ENCODE measurements around the gene HSD17B8.

Gene HSD17B8

DNA sequence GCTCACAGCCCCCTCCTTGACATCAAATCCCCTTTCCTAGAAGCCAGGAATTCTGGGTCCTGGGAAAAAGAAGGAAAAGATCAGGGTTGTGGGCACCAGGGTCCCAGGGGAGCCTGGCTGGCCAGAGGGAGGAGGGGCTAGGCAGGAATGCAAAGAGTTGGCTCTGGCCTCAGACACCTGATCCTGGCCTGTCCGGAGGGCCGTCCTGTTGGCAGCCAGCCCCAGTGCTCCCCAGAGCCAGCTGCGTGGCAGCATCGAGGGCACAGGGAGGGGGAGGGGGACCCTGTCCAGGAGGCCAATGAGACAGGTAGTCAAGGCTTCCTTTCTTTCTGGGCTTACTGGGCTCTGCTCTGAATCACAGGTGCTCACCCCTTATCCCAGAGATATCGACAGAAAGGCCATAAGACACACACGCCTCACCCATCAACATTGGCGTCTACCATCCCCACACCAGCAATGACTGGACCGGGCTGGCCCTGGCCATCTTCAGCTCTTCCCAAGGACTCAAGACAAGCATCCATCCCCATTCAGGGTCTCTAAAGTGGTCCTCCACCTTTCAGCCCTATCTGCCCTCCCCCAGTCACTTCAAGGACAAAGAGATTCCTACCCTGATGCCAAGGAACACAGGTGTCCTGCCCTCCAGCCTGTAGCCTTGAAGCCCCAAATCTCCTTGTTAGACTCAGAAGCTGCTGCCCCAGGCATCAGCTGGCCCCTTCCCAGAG is 12.9 kb upstream of the HSD17B8 start:
- no peak for DNase-seq (ENCODE audit: low read depth in 2 of 2)

DNA sequence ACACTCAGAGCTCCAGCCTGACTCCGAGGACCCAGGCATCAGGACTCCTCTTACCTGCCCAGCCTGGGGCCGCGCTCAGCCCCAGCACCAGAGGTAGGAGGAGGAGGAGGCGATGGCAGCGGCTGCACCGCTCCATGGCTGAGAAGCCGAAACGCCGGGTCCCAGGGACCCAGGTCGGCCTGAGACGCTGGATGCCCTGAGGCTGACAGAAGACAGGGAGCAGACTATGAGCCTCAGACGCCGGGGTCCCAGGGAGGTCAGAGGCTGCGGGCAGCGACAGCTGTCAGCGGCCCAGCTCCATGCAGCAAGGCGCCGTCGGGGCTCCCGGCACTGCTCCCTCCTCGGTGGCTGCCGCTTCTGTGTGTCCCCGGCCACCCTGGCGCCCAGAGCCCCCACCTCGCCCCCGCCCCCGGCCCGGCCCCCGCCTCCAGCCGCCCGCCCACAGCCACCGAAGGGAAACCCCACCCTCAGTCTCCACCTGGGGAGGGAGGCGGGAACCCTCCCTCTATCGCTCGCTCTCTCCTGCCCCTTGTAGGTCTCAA is 12.3 kb upstream of the HSD17B8 start, which contains the start of gene COL11A2:
COL11A2 (minus strand) TSS at position 363 of the 542 bp plus-strand sequence; CDS start at position 136, 227 bp downstream.
- no peak for DNase-seq (ENCODE audit: low read depth in 2 of 2)

DNA sequence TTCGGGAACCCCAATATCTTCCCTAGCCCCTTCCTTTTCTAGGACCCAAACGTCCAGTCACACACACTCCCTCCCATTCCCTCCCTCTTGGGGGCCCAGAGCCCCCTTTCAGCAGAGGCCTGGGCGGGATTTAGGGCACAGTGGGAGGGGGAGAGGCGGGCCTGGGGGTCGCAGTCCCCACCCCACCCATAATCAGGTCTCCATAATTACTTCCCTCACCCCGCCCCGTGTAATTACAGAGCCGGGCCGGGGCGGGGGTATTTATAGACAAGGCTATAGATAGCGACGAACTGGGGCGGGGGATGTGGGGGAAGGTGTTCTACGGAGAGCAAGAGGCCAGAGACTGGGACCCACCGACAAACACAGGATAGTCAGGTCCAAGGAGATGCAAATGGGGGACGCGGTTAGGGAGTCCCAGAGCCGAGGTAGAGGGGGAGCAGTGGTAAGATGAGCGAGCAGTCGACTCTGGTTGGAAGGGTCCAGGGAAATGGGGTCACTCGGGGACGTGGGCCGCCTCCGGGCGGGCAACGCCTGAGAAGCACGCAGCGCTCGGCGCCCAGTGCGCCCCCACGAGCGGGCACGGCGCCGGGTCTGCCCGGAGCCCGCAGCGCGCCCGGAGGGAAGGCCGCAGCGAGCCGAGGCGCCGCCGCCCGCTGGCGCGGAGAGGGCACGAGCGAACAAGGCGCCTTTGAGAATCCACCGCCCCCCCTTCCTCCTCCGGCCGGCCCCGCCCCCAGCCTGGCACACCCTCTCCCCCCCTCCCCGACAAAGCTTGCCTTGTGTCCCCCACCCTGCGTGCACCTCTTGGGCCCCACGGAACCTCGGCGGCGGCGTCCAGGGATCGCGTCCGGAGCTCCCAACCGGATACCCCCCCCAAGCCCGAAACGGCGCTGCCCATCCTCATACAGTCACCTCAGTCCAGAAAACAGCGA is 11.5 kb upstream of the HSD17B8 start:
- DNase-seq (ENCODE audit: low read depth in 2 of 2), result no peak

DNA sequence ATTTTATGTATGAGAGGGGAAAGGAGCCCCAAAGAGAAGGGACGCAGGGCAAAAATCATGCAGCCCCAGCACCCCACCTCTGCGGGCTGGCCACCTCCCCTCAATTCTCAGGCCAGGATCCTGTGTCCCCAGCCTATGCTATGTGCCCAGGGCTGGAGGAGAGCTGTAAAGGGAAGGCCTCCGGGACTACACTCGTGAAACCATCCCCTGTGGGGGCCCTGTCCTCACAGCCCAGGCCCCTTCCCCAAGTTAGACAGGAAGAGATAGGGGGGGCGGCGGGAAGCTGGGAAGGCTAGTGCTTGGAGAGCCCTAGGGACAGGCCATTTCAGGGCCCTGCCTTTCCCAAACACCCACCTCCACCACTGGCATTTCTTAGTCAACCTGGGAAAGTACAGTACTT is 10.8 kb upstream of the HSD17B8 start:
- DNase-seq (ENCODE audit: low read depth in 2 of 2), result no peak

DNA sequence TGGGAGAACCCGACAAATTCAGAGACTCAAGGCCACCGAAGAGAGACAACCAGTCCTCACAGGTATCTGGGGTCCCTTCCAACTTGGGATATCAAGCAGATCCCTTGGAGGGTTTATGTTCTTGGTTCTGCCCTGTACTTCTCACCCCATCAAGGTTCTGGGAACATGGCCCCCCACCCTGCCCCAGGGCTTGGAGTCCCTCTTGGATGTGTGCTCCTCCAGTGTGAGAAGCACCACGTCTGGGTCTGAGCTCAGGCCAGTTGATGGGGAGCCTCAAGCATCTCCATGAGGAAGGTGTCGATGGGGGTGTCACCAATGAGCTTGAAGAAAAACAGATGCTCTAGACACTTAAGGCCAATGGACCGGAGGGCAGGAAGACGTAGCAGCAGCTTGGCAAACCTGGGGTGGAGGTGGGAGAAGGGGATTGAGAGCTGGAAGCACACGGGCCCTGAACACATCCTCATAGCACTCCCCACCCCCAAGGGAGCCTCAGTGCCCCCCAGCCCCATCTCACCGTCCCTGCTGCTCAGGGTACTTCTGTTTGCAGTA is 9.9 kb upstream of the HSD17B8 start:
- no peak for DNase-seq (ENCODE audit: low read depth in 2 of 2)

DNA sequence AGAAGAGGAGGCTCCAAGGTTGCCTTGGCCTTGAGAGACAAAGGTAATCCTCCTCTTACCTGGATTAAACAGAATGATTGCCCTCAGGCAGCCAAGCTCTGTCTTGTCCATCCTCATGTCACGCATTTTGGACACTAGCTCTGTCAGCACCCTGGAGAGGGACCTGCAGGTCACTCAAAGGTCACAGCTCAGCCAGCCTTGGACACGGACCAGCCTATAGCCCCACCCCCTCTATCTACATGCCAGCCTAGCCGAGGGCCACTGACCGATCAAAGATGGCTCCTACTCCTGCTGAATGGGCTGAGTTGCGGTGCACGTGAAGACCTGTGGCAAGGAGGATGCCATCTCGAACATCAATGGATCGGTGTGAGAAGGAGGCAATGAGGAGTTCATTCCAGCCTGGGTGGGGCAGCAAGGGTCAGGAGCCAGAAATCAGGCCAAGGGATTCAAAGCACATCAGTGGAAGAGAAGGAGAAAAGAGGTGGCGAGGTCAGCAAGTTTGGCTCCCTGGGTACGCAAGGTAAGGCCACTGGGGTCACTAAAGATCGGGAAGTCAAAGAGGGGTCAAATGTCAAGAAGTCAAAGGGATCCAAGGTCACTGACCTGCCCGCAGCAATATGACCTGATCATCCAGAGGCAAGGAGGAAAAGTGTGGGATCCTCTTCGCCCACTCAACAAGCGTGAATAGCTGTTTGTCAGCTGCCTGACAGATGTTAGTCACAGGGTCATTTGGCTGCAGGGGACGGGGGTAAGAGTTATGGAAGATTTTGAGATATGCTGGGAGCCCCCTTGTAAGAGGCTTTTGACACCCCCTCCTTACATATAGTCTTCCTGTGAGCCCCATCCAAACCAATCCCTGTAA is 8.9 kb upstream of the HSD17B8 start:
- DNase-seq (ENCODE audit: low read depth in 2 of 2), result no peak

DNA sequence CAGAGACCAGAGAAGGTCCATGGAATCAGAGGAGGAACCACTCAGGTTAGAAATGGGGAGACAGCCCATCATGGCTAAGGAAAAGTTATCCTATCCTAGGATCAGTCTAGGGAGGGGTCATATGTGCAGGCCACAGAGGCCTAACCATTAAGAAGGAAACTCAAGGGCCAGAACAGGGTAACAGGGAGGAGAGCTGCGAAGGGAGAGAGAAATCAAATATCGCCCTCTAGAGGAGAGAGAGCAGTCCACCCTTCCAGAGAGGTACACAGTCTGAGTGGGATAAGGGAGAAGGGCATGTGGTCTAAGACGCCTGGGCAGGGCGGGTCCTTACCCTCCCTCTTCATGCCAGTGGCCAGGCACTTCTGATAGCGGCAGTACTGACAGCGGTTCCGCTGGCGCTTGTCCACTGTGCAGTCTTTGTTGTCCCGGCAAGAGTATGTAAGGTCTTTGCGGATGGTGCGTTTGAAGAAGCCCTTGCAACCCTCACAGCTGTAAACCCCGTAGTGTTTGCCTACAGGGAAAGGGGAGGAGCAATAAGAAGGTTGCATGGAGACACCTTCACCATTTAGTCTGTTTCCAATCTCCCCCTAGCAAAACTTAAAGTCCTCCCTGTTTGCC is 6.9 kb upstream of the HSD17B8 start:
- no peak for DNase-seq (ENCODE audit: low read depth in 2 of 2)

DNA sequence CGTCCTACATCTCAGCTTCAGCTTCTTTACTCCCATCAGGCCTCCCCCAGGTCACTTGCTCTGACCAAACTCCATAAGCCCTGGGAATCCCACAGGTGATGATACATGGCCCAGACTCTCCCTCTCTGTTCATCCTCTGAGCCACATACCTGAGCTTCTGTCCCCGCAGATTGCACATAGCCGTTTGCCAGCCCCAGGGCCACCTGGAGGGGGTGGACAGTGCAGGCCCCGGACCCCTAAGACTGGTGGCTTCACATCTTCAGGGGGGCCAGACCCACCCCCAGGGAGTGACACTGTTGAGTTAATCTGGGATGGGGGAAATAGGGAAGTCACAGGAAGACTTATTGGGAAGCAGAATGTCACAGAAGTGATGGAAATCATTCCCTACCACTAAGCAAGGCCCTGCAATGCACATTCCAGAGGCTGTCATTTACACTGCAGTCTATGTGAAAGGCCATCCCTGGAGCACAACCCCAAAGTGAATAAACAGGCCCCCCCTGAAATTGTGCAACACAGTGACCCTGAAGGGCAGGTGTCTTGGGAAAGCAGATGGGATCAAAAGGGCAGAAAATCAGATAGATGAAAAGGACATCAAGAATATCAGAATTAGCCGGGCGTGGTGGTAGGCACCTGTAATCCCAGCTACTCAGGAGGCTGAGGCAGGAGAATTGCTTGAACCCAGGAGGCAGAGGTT is 6.1 kb upstream of the HSD17B8 start:
- no peak for DNase-seq (ENCODE audit: low read depth in 2 of 2)

DNA sequence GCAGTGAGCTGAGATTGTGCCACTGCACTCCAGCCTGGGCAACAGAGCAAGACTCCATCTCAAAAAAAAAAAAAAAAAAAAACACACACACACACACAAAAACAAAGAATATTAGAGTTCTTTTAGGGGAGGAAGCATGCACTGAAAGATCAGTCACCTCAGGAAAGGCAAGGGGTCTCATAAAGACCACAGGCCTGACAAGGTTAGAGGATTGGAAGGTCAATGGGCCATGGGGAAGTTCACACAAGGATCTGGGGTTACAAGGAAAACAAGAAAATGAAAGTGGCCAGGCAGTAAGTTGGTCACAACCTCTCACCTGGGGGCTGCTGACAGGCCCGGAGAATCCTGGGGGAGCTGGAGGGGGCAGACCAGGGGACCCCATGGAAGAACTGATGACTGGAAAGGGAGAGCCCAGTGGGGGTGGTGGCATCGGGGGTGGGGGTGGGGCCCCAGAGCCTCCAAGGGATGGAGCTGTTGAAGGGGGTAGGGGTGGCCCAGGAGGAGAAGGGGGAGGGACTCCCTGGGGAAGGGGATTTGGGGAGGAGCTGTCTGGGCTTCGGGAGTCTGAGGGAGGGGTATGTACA is 5.5 kb upstream of the HSD17B8 start:
- no peak for DNase-seq (ENCODE audit: low read depth in 2 of 2)

DNA sequence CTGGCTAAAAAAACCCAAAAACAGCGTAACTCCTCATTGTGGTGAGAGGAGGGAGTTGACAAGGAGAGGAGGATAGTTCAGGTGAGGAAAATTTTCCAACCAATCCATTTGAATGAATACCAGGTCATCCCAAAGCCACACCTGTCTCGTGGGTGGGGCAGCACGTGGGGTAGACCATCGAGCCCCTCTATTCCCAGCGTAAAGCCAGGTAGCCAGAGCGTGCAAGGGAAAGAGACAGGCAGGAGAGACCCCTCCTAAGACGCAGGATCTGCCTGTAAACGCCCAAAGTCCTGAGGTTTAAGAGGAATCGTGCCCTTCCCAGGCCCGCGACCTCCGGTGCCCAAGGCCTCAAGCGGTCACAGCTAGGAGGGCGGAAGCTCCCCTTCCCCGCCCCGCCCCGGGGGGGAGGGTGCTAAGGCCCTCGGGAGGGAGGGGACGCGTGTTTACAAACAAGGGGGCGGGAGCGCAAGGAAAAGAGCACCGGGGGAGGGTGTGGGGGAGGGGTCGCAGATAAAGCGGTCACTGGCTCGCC is 4.7 kb upstream of the HSD17B8 start:
- peak; percentile 66 for DNase-seq (ENCODE audit: low read depth in 2 of 2)

DNA sequence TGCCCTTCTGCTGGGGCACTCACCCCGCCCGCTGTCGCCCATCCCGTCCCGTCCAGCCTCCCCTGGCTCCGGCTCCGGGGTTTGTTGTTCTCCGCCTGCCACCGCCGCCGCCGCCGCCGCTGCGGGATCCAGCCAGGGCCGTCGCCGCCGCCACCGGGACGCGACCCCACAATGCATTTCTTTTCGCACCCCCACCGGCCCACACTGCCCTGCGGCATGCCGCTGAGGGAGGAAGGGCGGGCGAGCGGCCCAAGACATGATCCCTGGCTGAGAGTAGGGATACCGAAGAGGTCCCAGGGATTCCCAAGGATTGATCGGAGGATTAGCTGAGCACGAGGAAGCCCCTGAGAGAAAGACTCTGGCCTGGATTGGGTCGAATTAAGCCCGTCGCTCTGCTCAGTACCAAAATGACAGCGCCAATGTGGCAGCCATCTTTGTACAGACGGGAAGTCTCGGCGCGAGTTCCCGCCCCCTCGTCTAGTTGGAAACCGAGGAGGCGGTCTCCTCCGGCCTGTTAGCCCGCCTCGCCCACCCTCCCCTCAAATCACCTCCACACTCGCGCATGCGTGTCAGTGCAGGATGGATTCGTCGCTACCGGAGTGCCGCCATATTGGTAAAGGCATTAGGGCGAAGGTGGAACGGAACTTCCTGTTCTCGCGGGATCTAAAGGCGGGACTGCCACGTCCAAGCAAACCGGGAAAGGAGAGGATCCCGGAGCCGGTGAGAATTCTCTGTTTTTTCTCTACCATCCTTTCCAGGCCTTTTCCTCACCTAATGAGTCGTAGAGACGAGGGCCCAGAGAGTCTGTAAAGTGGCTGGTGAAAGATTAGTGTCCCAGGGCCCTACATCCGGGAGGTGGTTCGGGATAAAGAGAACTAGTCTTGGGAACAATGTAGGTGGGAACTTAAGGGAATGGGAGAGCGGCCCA is 4.0 kb upstream of the HSD17B8 start, which contains the start of the genes RXRB and SLC39A7:
RXRB (minus strand) TSS at position 447 of the 928 bp plus-strand sequence; CDS start at position 258, 189 bp downstream.
SLC39A7 (plus strand) TSS at position 649 of the 928 bp plus-strand sequence. CDS start 379 bp downstream, outside the sequence.
- DNase-seq (ENCODE audit: low read depth in 2 of 2), result peak; percentile 97 to 98

DNA sequence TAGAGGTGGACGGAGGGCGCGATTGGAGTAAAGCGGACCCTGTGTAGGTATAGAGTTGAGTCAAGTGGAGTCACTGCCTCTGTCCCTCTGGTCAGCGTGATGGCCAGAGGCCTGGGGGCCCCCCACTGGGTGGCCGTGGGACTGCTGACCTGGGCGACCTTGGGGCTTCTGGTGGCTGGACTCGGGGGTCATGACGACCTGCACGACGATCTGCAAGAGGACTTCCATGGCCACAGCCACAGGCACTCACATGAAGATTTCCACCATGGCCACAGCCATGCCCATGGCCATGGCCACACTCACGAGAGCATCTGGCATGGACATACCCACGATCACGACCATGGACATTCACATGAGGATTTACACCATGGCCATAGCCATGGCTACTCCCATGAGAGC is 3.3 kb upstream of the HSD17B8 start:
- no peak for DNase-seq (ENCODE audit: low read depth in 2 of 2)

DNA sequence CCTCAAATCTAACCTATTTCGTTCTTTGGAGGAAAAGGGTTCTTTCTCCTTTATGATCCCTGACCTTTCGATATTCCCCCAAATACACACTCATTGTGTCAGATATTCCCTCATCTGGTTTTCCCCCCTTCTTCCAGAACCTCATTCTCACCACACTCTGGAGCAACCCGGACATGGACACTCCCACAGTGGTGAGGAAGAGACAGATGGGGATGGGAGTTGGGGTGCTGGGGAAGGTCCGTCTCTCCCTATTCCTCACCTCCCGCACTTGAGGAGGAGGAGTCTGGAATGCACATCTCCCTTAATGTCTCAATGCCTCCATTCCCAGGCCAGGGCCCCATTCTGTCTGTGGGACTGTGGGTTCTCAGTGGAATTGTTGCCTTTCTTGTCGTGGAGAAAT is 2.5 kb upstream of the HSD17B8 start:
- DNase-seq (ENCODE audit: low read depth in 2 of 2), result no peak

DNA sequence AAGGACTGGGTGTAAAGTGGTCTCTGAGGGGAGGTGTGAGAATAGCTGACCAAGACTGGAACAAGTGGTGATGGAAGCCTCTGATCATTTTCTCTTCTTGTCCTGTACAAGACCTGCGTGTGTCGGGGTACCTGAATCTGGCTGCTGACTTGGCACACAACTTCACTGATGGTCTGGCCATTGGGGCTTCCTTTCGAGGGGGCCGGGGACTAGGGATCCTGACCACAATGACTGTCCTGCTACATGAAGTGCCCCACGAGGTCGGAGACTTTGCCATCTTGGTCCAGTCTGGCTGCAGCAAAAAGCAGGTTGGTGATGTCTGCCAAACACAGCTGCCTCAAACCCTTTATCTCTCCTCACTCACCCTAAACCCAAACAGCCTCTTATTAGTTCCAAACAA is 1.7 kb upstream of the HSD17B8 start:
- no peak for DNase-seq (ENCODE audit: low read depth in 2 of 2)

DNA sequence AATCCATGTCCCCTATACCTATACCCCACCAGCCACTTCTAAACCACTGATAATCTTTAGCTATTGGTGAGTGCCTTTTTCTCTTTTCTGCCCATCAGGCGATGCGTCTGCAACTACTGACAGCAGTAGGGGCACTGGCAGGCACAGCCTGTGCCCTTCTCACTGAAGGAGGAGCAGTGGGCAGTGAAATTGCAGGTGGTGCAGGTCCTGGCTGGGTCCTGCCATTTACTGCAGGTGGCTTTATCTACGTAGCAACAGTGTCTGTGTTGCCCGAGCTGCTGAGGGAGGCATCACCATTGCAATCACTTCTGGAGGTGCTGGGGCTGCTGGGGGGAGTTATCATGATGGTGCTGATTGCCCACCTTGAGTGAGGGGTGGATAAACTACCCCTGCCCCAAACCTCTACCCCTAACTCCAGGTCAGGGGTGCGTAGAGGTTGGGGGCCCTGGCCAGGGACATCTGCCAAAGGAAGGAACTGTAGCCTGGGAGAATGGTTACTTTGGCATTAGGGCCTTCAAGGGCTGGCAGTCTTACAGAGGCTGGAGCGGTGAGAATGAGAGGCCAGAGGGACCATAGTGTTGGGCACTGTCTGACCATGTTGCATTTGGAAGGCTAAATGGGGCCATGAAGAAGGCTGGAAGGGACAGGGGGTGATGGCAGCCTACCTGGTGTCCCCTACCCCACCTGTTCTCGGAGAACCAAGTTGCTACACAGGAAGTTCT is 851 bp upstream of the HSD17B8 start:
- DNase-seq (ENCODE audit: low read depth in 2 of 2), result no peak

DNA sequence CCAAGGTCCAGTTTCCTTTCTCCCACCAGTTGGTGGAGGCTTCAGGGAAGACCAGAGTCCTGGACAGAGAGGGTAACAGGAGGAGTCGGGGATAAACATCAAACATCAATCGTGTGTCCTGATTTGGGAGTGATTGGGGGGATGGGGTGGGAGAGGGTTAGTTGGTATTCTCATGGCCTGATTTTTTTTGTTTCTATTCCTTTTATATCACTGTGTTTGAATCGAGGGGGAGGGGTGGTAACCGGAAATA is 365 bp upstream of the HSD17B8 start:
- DNase-seq (ENCODE audit: low read depth in 2 of 2), result no peak

DNA sequence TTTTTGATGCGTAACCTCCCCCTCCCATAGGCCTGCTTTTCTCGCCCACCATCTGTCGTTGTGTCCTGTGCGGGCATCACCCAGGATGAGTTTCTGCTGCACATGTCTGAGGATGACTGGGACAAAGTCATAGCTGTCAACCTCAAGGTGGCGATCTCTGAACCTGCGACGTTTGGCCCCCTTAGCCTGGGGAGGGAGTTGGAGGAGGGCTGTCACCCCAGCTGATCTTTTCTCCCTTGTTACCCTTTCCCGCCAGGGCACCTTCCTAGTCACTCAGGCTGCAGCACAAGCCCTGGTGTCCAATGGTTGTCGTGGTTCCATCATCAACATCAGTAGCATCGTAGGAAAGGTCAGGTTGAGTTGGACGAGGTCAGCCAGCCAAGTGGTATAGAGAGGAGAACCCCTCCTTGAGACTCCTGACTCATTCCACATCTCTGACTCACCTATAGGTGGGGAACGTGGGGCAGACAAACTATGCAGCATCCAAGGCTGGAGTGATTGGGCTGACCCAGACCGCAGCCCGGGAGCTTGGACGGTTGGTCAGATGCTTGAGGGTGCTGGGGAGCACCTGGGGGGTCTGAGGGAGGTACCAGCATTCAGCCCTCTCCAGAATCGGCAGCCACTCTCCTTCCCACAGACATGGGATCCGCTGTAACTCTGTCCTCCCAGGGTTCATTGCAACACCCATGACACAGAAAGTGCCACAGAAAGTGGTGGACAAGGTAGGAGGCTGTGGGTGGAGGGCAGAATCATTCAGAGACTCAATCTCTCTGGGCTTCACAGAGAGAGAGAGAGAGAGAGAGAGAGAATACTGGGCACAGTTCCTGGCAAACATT is 954 bp downstream of the HSD17B8 start:
- DNase-seq (ENCODE audit: low read depth in 2 of 2), result peak; percentile 56 to 61

Data from stimulated activated CD8-positive, alpha-beta memory T cell treated with anti-CD3 and anti-CD28 coated beads, Interleukin-15, amount 100 ng/mL, for 48 hours (primary cell).